ENCODE data around the gene SLC22A3.

- TF ChIP-seq CTCF (IDR thresholded peaks at IDR 0.05): no peak
- no peak for TF ChIP-seq POLR2A (IDR thresholded peaks at IDR 0.05)
- no peak for TF ChIP-seq POLR2AphosphoS5 (IDR thresholded peaks at IDR 0.05)
- TF ChIP-seq EP300 (IDR thresholded peaks at IDR 0.05): no peak
These were observed 20.5 kb downstream of the SLC22A3 start for GRCh38 chr6:160368670-160369069.

Measured in stomach (tissue), 4 donors.